ENCODE data around the gene VAPA. TPM values are rescaled to one million over a fixed set of nuclear protein-coding genes. Genes with fewer than 3 reads are reported as not detected.

Gene VAPA
- total and polyA plus RNA-seq, 9 of the 15 experiments (the other 6 are each of a cell fraction or from before 2014, with no cell fraction given): 219 to 902 (median 526) TPM

- TF ChIP-seq PBX2 (CRISPR knock-in tag; IDR thresholded peaks at IDR 0.05; ENCODE audit: low read depth): no peak
- no peak for TF ChIP-seq PBX2 (tag; conservative IDR thresholded peaks at IDR 0.05; ENCODE audit: low read depth)
- TF ChIP-seq NRF1 (conservative IDR thresholded peaks at IDR 0.05 in 1 of 2, IDR thresholded peaks at IDR 0.05 in 1 of 2): no peak
- TF ChIP-seq MEIS2 (IDR thresholded peaks at IDR 0.05; ENCODE audit: partially characterized antibody): no peak
- TF ChIP-seq RNF2 (IDR thresholded peaks at IDR 0.05): peak; percentile 20; the same call in 1 of the 2 replicates
- no peak for TF ChIP-seq SLC30A9 (CRISPR knock-in tag; IDR thresholded peaks at IDR 0.05)
- TF ChIP-seq, protein P1, sequence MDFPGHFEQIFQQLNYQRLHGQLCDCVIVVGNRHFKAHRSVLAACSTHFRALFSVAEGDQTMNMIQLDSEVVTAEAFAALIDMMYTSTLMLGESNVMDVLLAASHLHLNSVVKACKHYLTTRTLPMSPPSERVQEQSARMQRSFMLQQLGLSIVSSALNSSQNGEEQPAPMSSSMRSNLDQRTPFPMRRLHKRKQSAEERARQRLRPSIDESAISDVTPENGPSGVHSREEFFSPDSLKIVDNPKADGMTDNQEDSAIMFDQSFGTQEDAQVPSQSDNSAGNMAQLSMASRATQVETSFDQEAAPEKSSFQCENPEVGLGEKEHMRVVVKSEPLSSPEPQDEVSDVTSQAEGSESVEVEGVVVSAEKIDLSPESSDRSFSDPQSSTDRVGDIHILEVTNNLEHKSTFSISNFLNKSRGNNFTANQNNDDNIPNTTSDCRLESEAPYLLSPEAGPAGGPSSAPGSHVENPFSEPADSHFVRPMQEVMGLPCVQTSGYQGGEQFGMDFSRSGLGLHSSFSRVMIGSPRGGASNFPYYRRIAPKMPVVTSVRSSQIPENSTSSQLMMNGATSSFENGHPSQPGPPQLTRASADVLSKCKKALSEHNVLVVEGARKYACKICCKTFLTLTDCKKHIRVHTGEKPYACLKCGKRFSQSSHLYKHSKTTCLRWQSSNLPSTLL (IDR thresholded peaks at IDR 0.05): 0 out of 2 replicates have a peak, but pooled peaks have one; percentile 6
- 0 out of 4 replicates have a peak, but pooled peaks of 1 of the 2 experiments have one; percentile 4 for TF ChIP-seq RAD21 (CRISPR knock-in tag; conservative IDR thresholded peaks at IDR 0.05 in 1 of 2, IDR thresholded peaks at IDR 0.05 in 1 of 2)
- TF ChIP-seq ZNF12 (CRISPR knock-in tag; IDR thresholded peaks at IDR 0.05): no peak
- no peak for TF ChIP-seq C11orf30 (IDR thresholded peaks at IDR 0.05; ENCODE audit: low read depth)
- TF ChIP-seq, protein P2, sequence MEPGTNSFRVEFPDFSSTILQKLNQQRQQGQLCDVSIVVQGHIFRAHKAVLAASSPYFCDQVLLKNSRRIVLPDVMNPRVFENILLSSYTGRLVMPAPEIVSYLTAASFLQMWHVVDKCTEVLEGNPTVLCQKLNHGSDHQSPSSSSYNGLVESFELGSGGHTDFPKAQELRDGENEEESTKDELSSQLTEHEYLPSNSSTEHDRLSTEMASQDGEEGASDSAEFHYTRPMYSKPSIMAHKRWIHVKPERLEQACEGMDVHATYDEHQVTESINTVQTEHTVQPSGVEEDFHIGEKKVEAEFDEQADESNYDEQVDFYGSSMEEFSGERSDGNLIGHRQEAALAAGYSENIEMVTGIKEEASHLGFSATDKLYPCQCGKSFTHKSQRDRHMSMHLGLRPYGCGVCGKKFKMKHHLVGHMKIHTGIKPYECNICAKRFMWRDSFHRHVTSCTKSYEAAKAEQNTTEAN (CRISPR knock-in tag; IDR thresholded peaks at IDR 0.05): no peak
- TF ChIP-seq, protein P3, sequence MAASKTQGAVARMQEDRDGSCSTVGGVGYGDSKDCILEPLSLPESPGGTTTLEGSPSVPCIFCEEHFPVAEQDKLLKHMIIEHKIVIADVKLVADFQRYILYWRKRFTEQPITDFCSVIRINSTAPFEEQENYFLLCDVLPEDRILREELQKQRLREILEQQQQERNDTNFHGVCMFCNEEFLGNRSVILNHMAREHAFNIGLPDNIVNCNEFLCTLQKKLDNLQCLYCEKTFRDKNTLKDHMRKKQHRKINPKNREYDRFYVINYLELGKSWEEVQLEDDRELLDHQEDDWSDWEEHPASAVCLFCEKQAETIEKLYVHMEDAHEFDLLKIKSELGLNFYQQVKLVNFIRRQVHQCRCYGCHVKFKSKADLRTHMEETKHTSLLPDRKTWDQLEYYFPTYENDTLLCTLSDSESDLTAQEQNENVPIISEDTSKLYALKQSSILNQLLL (CRISPR knock-in tag; IDR thresholded peaks at IDR 0.05; ENCODE audit: borderline replicate concordance): no peak
- no peak for TF ChIP-seq RFX1 (IDR thresholded peaks at IDR 0.05)
- no peak for TF ChIP-seq ZNF165 (CRISPR knock-in tag; IDR thresholded peaks at IDR 0.05; ENCODE audit: borderline replicate concordance)
- TF ChIP-seq, protein P4, sequence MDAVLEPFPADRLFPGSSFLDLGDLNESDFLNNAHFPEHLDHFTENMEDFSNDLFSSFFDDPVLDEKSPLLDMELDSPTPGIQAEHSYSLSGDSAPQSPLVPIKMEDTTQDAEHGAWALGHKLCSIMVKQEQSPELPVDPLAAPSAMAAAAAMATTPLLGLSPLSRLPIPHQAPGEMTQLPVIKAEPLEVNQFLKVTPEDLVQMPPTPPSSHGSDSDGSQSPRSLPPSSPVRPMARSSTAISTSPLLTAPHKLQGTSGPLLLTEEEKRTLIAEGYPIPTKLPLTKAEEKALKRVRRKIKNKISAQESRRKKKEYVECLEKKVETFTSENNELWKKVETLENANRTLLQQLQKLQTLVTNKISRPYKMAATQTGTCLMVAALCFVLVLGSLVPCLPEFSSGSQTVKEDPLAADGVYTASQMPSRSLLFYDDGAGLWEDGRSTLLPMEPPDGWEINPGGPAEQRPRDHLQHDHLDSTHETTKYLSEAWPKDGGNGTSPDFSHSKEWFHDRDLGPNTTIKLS (IDR thresholded peaks at IDR 0.05; ENCODE audit: borderline replicate concordance, low read depth): no peak
- TF ChIP-seq POLR2G (IDR thresholded peaks at IDR 0.05; ENCODE audit: low read depth, low read length): 0 out of 2 replicates have a peak, but pooled peaks have one; percentile 1
Measured at GRCh38 chr18:9918016-9918680, 4.3 kb downstream of the VAPA start (continued).
